Smooth muscle cell (in vitro differentiated cells): ENCODE results near the gene NOS2. TPM values are rescaled to one million over a fixed set of nuclear protein-coding genes. Genes with fewer than 3 reads are reported as not detected.

ENCODE experiments used
- DNase-seq: peaks from one replicate; lab custom pipeline; 2025; ENCODE audit not compliant: unreplicated experiment; lab: John Stamatoyannopoulos, UW
- H2AFZ ChIP-seq: fragments of 200-600 bp; sonication (generic); 2 replicates; pipeline ENCODE4 v1.6.0; 2016; ENCODE audit warnings: antibody characterized with exemption, low read depth, mild to moderate bottlenecking
- H3F3A ChIP-seq: fragments of 200-600 bp; sonication (generic); 2 replicates; pipeline ENCODE4 v1.6.0; 2017; ENCODE audit warnings: antibody characterized with exemption, low read depth
- H3K27ac ChIP-seq: fragments of 200-600 bp; sonication (generic); 2 replicates; pipeline ENCODE4 v1.5.1; 2016; ENCODE audit warnings: low read depth, mild to moderate bottlenecking
- H3K27me3 ChIP-seq: fragments of 200-600 bp; sonication (generic); 2 replicates; pipeline ENCODE4 v1.6.1; 2016; ENCODE audit warnings: low read depth, mild to moderate bottlenecking
- H3K36me3 ChIP-seq: fragments of 200-600 bp; sonication (generic); 2 replicates; pipeline ENCODE4 v1.5.1; 2016; ENCODE audit warnings: low read depth
- H3K4me1 ChIP-seq: fragments of 200-600 bp; sonication (generic); 2 replicates; pipeline ENCODE4 v1.5.1; 2016; ENCODE audit warnings: low read depth
- H3K4me2 ChIP-seq: fragments of 200-600 bp; sonication (generic); 2 replicates; pipeline ENCODE4 v1.6.0; 2016; ENCODE audit warnings: mild to moderate bottlenecking
- H3K4me3 ChIP-seq: fragments of 200-600 bp; sonication (generic); 2 replicates; pipeline ENCODE4 v1.5.1; 2016; ENCODE audit warnings: mild to moderate bottlenecking
- H3K79me2 ChIP-seq: fragments of 200-600 bp; sonication (generic); 2 replicates; pipeline ENCODE4 v1.6.0; 2016; ENCODE audit warnings: low read depth, mild to moderate bottlenecking
- H3K9ac ChIP-seq: fragments of 200-600 bp; sonication (generic); 2 replicates; pipeline ENCODE4 v1.6.0; 2016; ENCODE audit warnings: low read depth
- H3K9me3 ChIP-seq: fragments of 200-600 bp; sonication (generic); replicated peaks from 2 replicates; pipeline ENCODE4 v1.5.1; 2016; ENCODE audit warnings: low read depth
- H4K20me1 ChIP-seq: fragments of 200-600 bp; sonication (generic); 2 replicates; pipeline ENCODE4 v1.6.0; 2016; ENCODE audit warnings: low read depth
- WGBS: methylation state at CpG from one replicate; pipeline ENCODE4 v1.1.7; 2016; ENCODE audit warnings: low lambda C conversion rate; 5-methylcytosine and 5-hydroxymethylcytosine counted together
- polyA plus RNA-seq: library from polyadenylated mRNA; unstranded; fragments of >200 nt; fragmentation: Nextera tagmentation; extraction: Ambion mirVana; gene quantifications from 2 replicates; pipeline ENCODE4 v1.2.1, GENCODE V29; 2016
- total RNA-seq: library from RNA; depleted of rRNA; stranded (reverse); fragments of >200 nt; gene quantifications from 2 replicates; pipeline ENCODE4 v1.2.3, GENCODE V29; 2014
- TF ChIP-seq, protein P1 (sequence below): fragments of 200-600 bp; sonication (generic); IDR thresholded peaks from 2 replicates; pipeline ENCODE4 v1.5.1; 2017; ENCODE audit warnings: borderline replicate concordance, mild to moderate bottlenecking, antibody characterized with exemption; ENCODE audit not compliant: insufficient read depth, poor library complexity, severe bottlenecking

The NOS2 gene
- total and polyA plus RNA-seq, 2 experiments from 2014 or later: 0.16 TPM; not detected in 1

DNA sequence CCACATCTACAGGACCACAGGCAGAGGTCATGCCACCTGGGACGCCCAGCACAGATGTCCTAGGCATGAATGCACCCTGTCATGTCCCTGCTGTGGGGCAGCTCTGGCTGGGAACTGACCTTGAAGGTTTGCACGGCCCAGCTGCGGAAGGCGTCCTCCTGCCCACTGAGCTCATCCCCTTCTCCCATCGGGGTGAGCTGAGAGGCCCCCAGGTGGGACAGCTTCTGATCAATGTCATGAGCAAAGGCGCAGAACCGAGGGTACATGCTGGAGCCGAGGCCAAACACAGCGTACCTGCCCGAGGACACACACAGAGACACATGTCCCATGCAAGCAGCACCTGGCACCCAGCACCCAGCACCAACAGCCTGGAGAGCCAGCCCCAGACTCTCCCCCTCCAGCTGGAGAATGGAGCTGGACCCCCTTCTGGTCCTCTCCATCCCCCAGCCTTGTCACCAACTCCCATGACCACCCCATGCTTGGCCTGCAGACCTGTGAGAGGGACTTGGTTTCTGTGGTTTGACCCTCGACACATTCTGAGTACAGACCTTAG is 31.4 kb downstream of the NOS2 start:
- Histone ChIP-seq H3K4me2 (no peak overlapping the region), H4K20me1 (no peaks in the 10 kb centered on the region), H3K79me2 (no peaks in the 10 kb centered on the region), H3K36me3 (no peaks in the 10 kb centered on the region), H2AFZ (no peak overlapping the region), H3K9me3 (no peaks in the 10 kb centered on the region), H3K4me1 (no peaks in the 10 kb centered on the region), H3K27ac (no peak overlapping the region), H3K27me3 (no peaks in the 10 kb centered on the region), H3F3A (no peaks in the 10 kb centered on the region), H3K4me3 (no peak overlapping the region), H3K9ac (no peak overlapping the region)
- WGBS: 90% methylated on average over 11 of the region's 11 CpGs
- TF ChIP-seq, protein P1, sequence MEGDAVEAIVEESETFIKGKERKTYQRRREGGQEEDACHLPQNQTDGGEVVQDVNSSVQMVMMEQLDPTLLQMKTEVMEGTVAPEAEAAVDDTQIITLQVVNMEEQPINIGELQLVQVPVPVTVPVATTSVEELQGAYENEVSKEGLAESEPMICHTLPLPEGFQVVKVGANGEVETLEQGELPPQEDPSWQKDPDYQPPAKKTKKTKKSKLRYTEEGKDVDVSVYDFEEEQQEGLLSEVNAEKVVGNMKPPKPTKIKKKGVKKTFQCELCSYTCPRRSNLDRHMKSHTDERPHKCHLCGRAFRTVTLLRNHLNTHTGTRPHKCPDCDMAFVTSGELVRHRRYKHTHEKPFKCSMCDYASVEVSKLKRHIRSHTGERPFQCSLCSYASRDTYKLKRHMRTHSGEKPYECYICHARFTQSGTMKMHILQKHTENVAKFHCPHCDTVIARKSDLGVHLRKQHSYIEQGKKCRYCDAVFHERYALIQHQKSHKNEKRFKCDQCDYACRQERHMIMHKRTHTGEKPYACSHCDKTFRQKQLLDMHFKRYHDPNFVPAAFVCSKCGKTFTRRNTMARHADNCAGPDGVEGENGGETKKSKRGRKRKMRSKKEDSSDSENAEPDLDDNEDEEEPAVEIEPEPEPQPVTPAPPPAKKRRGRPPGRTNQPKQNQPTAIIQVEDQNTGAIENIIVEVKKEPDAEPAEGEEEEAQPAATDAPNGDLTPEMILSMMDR: no peak
- DNase-seq: no peak

DNA sequence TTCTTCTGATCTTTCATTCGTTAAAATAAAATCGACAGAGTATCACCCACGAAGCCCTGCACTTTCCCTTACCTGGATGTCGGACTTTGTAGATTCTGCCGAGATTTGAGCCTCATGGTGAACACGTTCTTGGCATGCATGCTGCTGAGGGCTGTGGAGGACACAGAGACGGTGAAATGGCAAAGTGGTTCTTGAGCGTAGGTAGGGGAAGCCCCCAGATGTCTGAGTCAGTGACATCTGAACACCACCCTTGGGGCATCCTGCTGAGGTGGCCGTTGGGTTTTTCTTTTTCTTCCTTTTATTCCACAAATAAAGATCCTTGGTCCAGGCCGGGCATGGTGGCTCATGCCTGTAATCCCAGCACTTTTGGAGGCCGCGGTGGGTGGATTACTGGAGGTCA is 33.9 kb downstream of the NOS2 start:
- Histone ChIP-seq H3K4me1 (no peaks in the 10 kb centered on the region), H3F3A (no peaks in the 10 kb centered on the region), H3K9me3 (no peaks in the 10 kb centered on the region), H3K4me3 (no peak overlapping the region), H3K4me2 (no peak overlapping the region), H3K9ac (no peak overlapping the region), H4K20me1 (no peaks in the 10 kb centered on the region), H2AFZ (no peak overlapping the region), H3K27me3 (no peaks in the 10 kb centered on the region), H3K36me3 (no peaks in the 10 kb centered on the region), H3K79me2 (no peaks in the 10 kb centered on the region), H3K27ac (no peak overlapping the region)
- TF ChIP-seq, protein P1: no peak
- no peak for DNase-seq
- WGBS: 88% methylated on average over 12 of the region's 12 CpGs

DNA sequence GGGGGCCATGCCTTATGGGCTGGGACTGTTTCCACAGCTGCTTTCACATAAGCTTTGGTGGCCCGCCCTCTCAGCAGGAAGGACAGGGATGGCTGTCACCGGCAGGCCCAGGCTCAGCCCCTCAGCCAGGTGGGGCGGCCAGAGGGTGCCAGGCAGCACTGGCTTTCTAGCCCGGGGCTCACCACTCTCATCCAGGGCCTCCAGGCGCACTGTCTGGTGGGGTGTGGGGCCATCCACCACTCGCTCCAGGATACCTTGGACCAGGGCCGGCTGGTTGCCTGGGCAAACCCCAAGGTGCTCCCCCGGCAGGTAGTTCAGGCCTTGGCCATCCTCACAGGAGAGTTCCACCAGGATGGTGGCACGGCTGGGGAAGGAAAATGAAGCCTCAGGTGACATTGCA is 35.0 kb downstream of the NOS2 start:
- TF ChIP-seq, protein P1: no peak
- H3K36me3 ChIP-seq: no peaks in the 10 kb centered on the region
- no peak overlapping the region for H3K4me3 ChIP-seq
- H3K27me3 ChIP-seq: no peaks in the 10 kb centered on the region
- no peak overlapping the region for H3K27ac ChIP-seq
- H3K9ac ChIP-seq: no peak overlapping the region
- H3K4me2 ChIP-seq: no peak overlapping the region
- H4K20me1 ChIP-seq: no peaks in the 10 kb centered on the region
- no peaks in the 10 kb centered on the region for H3K79me2 ChIP-seq
- 86% methylated on average over 9 of the region's 9 CpGs for WGBS
- H2AFZ ChIP-seq: no peak overlapping the region
- no peaks in the 10 kb centered on the region for H3K4me1 ChIP-seq
- no peaks in the 10 kb centered on the region for H3F3A ChIP-seq
- H3K9me3 ChIP-seq: no peaks in the 10 kb centered on the region
- DNase-seq: no peak

DNA sequence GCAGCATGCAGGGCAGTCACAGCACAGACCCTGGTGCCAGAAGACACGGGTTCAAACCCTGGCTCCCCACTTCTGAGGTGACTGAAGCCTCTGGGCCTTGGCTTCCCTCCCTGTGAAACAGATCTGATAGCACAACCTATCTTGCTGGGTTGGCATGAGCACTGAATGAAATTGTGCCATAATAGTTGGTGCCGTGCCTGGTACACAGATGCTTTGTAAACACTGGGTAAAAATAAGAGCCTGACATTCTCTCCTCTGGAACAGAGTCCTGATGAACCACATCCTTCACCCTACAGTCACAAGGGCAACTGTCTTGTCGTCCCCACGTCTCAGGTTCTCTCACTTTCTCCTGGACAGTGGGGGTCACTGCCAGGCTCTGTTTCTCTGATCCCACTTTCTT is 35.7 kb downstream of the NOS2 start:
- Histone ChIP-seq H3K4me2 (no peak overlapping the region), H4K20me1 (no peaks in the 10 kb centered on the region), H3K4me1 (no peaks in the 10 kb centered on the region), H3K27me3 (no peaks in the 10 kb centered on the region), H3K36me3 (no peaks in the 10 kb centered on the region), H2AFZ (no peak overlapping the region), H3K9ac (no peak overlapping the region), H3K27ac (no peak overlapping the region), H3F3A (no peaks in the 10 kb centered on the region), H3K9me3 (no peaks in the 10 kb centered on the region), H3K79me2 (no peaks in the 10 kb centered on the region), H3K4me3 (no peak overlapping the region)
- TF ChIP-seq, protein P1: no peak
- WGBS: 84% methylated on average over 4 of the region's 4 CpGs
- no peak for DNase-seq
